ENCODE measurements around the gene USP9X. TPM values are rescaled to one million over a fixed set of nuclear protein-coding genes. Genes with fewer than 3 reads are reported as not detected.

The USP9X gene
- total RNA-seq, 1 donor from 2014 or later, result 68.3 TPM

GRCh38 chrX:41133551-41133950, 48.3 kb downstream of the USP9X start:
- intact Hi-C loops (cut with micrococcal nuclease), result no loop called here
- Mint-ChIP-seq H3K4me3 (no peak overlapping the region), H3K27ac (no peak overlapping the region), H3K9me3 (no peaks in the 10 kb centered on the region), H3K4me1 (peaks cover 1% of the 10 kb centered on the region), H3K36me3 (ENCODE audit: low read depth) (peaks cover 48% of the 10 kb centered on the region), H3K27me3 (no peaks in the 10 kb centered on the region)
- DNase-seq (no peak), ATAC-seq (ENCODE audit: low read depth) (no peak)
- ChIA-PET POLR2A (no interaction called here), CTCF (no interaction called here)
- no peak for TF ChIP-seq CTCF (IDR thresholded peaks at IDR 0.05)

- ATAC-seq (ENCODE audit: low read depth), result no peak
- intact Hi-C loops (cut with micrococcal nuclease), result loop anchor here (5.0 kb wide), 2 partner anchors 115 to 485 kb away; no protein-coding TSS in a partner anchor
- Mint-ChIP-seq H3K27me3 (no peaks in the 10 kb centered on the region), H3K4me3 (no peak overlapping the region), H3K4me1 (no peaks in the 10 kb centered on the region), H3K9me3 (no peaks in the 10 kb centered on the region), H3K36me3 (ENCODE audit: low read depth) (peaks cover 43% of the 10 kb centered on the region), H3K27ac (no peak overlapping the region)
- CTCF ChIA-PET, result no interaction called here
- POLR2A ChIA-PET, result no interaction called here
- no peak for TF ChIP-seq CTCF (IDR thresholded peaks at IDR 0.05)
- no peak for DNase-seq
Observed at GRCh38 chrX:41137589-41137988, 52.3 kb downstream of the USP9X start.

- no peaks in the 10 kb centered on the region for H3K4me1 Mint-ChIP-seq
- ATAC-seq (ENCODE audit: low read depth) (no peak), DNase-seq (no peak)
- no peak overlapping the region for H3K4me3 Mint-ChIP-seq
- TF ChIP-seq CTCF (IDR thresholded peaks at IDR 0.05), result no peak
- peaks cover 39% of the 10 kb centered on the region for H3K36me3 Mint-ChIP-seq (ENCODE audit: low read depth)
- no peaks in the 10 kb centered on the region for H3K9me3 Mint-ChIP-seq
- POLR2A ChIA-PET, result no interaction called here
- H3K27ac Mint-ChIP-seq, result no peak overlapping the region
- no peaks in the 10 kb centered on the region for H3K27me3 Mint-ChIP-seq
- intact Hi-C loops (cut with micrococcal nuclease), result no loop called here
- CTCF ChIA-PET, result no interaction called here
Observed at GRCh38 chrX:41142130-41142910, 57.1 kb downstream of the USP9X start.

GRCh38 chrX:41144873-41145272, 59.6 kb downstream of the USP9X start:
- no peak overlapping the region for H3K27ac Mint-ChIP-seq
- TF ChIP-seq CTCF (IDR thresholded peaks at IDR 0.05), result no peak
- intact Hi-C loops (cut with micrococcal nuclease), result no loop called here
- ChIA-PET CTCF (no interaction called here), POLR2A (no interaction called here)
- H3K36me3 Mint-ChIP-seq (ENCODE audit: low read depth), result peaks cover 54% of the 10 kb centered on the region
- ATAC-seq (ENCODE audit: low read depth), result no peak
- no peaks in the 10 kb centered on the region for H3K4me1 Mint-ChIP-seq
- H3K4me3 Mint-ChIP-seq, result no peak overlapping the region
- H3K9me3 Mint-ChIP-seq, result no peaks in the 10 kb centered on the region
- no peaks in the 10 kb centered on the region for H3K27me3 Mint-ChIP-seq
- no peak for DNase-seq

GRCh38 chrX:41145920-41146608, 60.8 kb downstream of the USP9X start:
- peaks cover 56% of the 10 kb centered on the region for H3K36me3 Mint-ChIP-seq (ENCODE audit: low read depth)
- H3K9me3 Mint-ChIP-seq, result no peaks in the 10 kb centered on the region
- no peaks in the 10 kb centered on the region for H3K27me3 Mint-ChIP-seq
- no peak overlapping the region for H3K27ac Mint-ChIP-seq
- POLR2A ChIA-PET, result no interaction called here
- ATAC-seq (ENCODE audit: low read depth) (no peak), DNase-seq (no peak)
- CTCF ChIA-PET, result no interaction called here
- intact Hi-C loops (cut with micrococcal nuclease), result no loop called here
- no peak for TF ChIP-seq CTCF (IDR thresholded peaks at IDR 0.05)
- H3K4me1 Mint-ChIP-seq, result no peaks in the 10 kb centered on the region
- no peak overlapping the region for H3K4me3 Mint-ChIP-seq

All from activated B cell treated with CpG ODN at 0.5 μM for 24 hours (primary cell).